Fibroblast of lung (primary cell): ENCODE results near the gene CCNDBP1.

Experiments
- CTCF ChIP-seq, 2 donors: IDR thresholded peaks in 1 of 2; conservative IDR thresholded peaks in 1 of 2; 1 replicate in 1 of 2; 2 replicates in 1 of 2; pipeline ENCODE4 v1.5.1; 2011 to 2012; ENCODE audit warnings: low read length in 2 of 2, control low read depth in 1 of 2, inconsistent platforms in 1 of 2, low read depth in 1 of 2, mild to moderate bottlenecking in 1 of 2
- EZH2 ChIP-seq: IDR thresholded peaks from 2 replicates; pipeline ENCODE4 v1.5.1; 2012; ENCODE audit warnings: low read length, control low read depth, mild to moderate bottlenecking; ENCODE audit errors: missing control alignments

- TF ChIP-seq CTCF (conservative IDR thresholded peaks at IDR 0.05 in 1 of 2, IDR thresholded peaks at IDR 0.05 in 1 of 2; ENCODE audit: low read depth in 1 of 2, low read length in 2 of 2), result no peak
- TF ChIP-seq EZH2, result no peak
Observed at GRCh38 chr15:43213466-43213865, 28.3 kb downstream of the CCNDBP1 start.
